Stimulated activated CD4-positive, alpha-beta T cell treated with anti-CD3 and anti-CD28 coated beads, Interleukin-12 subunit alpha, Interleukin-12 subunit beta, amount 100 ng/mL, for 4 hours (primary cell): Measurements from ENCODE around the gene KLK6.
A peak's percentile ranks its signal among the peaks of the same experiment; 100 is the strongest.

Experiments
- DNase-seq: peaks from one replicate; pipeline ENCODE4 v3.0.0-alpha.2; 2020

KLK6 gene

GRCh38 chr19:50969413-50969760 is at the start of gene KLK6:
Gene KLK6 (minus strand): TSS chr19:50969591. CDS start chr19:50968104, 1,487 bp downstream.
- no peak for DNase-seq

- DNase-seq, result no peak
These were observed 49.6 kb upstream of the KLK6 start for GRCh38 chr19:51018745-51019543.

- peak; percentile 69 for DNase-seq
These were observed 47.6 kb upstream of the KLK6 start for GRCh38 chr19:51016798-51017683.

GRCh38 chr19:51015691-51016267 is 46.4 kb upstream of the KLK6 start:
- DNase-seq, result no peak

- DNase-seq, result no peak
These were observed 44.9 kb upstream of the KLK6 start for GRCh38 chr19:51014242-51014641.

GRCh38 chr19:51012661-51013190 is 43.3 kb upstream of the KLK6 start:
- no peak for DNase-seq

- no peak for DNase-seq
These were observed 40.8 kb upstream of the KLK6 start for GRCh38 chr19:51010066-51010795.

- no peak for DNase-seq
These were observed 39.9 kb upstream of the KLK6 start for GRCh38 chr19:51009061-51009891.

GRCh38 chr19:51007488-51007887 is 38.1 kb upstream of the KLK6 start:
- no peak for DNase-seq

GRCh38 chr19:51006406-51006805 is 37.0 kb upstream of the KLK6 start:
- no peak for DNase-seq

GRCh38 chr19:51005248-51005647 is 35.9 kb upstream of the KLK6 start:
- DNase-seq, result no peak

GRCh38 chr19:51003316-51003715 is 33.9 kb upstream of the KLK6 start:
- DNase-seq, result no peak

GRCh38 chr19:51002542-51003311 is 33.3 kb upstream of the KLK6 start:
- DNase-seq, result no peak

GRCh38 chr19:51002089-51002532 is 32.7 kb upstream of the KLK6 start:
- DNase-seq, result no peak

- DNase-seq, result no peak
These were observed 32.1 kb upstream of the KLK6 start, which contains the start of gene KLK8 for GRCh38 chr19:51001515-51001914. Gene KLK8 (minus strand): TSS chr19:51001604. CDS start chr19:51001167, 437 bp downstream.

GRCh38 chr19:51000981-51001380 is 31.6 kb upstream of the KLK6 start:
- no peak for DNase-seq

GRCh38 chr19:51000426-51000825 is 31.0 kb upstream of the KLK6 start:
- DNase-seq, result no peak

- no peak for DNase-seq
These were observed 29.3 kb upstream of the KLK6 start for GRCh38 chr19:50998686-50999085.

- DNase-seq, result no peak
These were observed 28.7 kb upstream of the KLK6 start for GRCh38 chr19:50998061-50998460.

- DNase-seq, result no peak
These were observed 24.7 kb upstream of the KLK6 start for GRCh38 chr19:50994129-50994528.

- DNase-seq, result no peak
These were observed 23.3 kb upstream of the KLK6 start for GRCh38 chr19:50992666-50993035.
